T-helper 2 cell treated with Interferon-gamma antibody and Interleukin-4, amounts not matched to agents 5 μg/mL and 100 μg/mL, for 36 hours (primary cell): Measurements from ENCODE around the gene SMURF1.
A peak's percentile ranks its signal among the peaks of the same experiment; 100 is the strongest.

Experiments
- DNase-seq: peaks from one replicate; pipeline ENCODE4 v3.0.0; 2021; ENCODE audit warnings: low spot score
- H3K27ac Mint-ChIP-seq: one replicate; pipeline ENCODE4 v1.8.0; 2021; ENCODE audit warnings: mild to moderate bottlenecking, mixed read lengths
- H3K27me3 Mint-ChIP-seq: one replicate; pipeline ENCODE4 v1.8.0; 2021; ENCODE audit warnings: low read depth, mixed read lengths
- H3K36me3 Mint-ChIP-seq: one replicate; pipeline ENCODE4 v1.8.0; 2021; ENCODE audit warnings: low read depth, mixed read lengths
- H3K4me1 Mint-ChIP-seq: one replicate; pipeline ENCODE4 v1.8.0; 2021; ENCODE audit warnings: low read depth, mixed read lengths
- H3K4me3 Mint-ChIP-seq: one replicate; pipeline ENCODE4 v1.8.0; 2022; ENCODE audit warnings: mild to moderate bottlenecking, moderate library complexity, mixed read lengths
- H3K9me3 Mint-ChIP-seq: one replicate; pipeline ENCODE4 v1.8.0; 2021; ENCODE audit warnings: mixed read lengths

The SMURF1 gene

DNA sequence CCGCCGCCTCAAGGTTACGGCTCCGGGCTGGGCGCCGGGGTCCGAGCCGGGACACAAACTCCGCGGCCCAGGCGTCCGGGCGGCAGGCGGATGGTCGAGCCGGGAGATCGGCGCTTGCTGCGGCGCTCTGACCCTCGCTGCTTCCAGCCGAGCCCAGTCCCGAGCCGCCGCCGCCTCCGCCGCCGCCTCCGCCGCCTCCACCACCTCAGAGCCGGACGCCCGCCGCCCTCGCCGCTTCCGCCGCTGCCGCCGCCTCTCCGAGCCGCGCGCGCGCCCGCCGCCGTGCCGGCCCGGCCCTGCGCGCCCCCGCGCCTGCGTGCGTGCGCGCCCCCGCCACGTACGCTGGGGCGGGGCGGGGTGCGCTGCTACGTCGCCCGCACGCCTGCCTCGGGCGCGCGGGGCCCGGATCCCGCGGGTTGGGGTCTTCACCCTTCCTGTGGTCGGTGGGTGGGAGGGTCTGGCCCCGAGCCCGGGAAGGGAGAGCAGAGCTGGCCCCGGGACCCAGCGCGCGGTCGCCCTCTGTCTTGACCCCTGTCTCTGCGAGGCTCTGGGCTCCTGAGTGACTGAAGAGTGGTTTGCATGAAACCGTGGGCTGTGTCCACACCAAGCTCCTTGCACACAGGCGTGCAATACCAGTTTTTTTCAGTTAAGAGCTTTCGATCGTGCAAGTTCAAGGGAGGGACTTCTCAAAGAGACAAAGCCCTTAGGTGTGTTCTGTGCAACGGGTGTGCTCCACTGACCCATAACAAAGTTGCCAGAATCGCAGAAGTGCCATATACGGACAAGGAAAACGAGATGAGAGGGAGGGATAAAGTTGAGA, at the start of gene SMURF1:
Gene SMURF1, minus strand, starts transcription at position 256 of the 820 bp plus-strand sequence. CDS start 328 bp downstream, outside the sequence.
- DNase-seq = peak; percentile 81
- H3K4me3 Mint-ChIP-seq = peak within 1 kb of the TSS; percentile 96

DNA sequence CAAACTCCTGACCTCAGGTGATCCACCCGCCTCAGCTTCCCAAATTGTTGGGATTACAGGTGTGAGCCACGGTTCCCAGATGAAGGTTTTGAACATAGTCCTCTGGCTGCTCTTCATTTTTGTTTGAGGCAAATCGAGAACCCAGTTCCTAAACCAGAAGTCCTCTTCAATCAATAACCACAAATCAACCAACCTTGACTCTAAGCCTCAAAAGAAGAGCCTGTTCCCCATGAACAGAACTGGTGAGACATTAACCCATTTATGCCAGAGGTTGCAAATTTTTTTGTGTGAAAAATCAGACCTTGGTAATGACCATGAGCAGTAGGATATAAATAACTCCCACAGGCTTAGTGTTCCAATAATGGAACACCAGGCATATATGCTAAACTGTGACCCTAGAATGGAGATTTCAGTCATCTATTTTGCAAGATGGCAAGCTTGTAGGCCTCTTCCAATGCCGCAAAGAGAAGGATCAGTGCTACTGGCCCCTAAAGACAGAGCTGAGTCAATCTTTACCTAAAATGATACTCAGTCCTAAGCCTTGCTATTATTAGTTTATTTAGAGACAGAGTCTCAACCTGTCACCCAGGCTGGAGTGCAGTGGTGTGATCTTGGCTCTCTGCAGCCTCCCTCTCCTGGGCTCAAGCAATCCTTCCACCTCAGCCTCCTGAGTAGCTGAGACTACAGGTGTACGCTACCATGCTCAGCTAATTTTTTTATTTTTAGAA, 48.1 kb upstream of the SMURF1 start:
- Mint-ChIP-seq H3K36me3 (no peaks in the 10 kb centered on the region), H3K4me1 (peaks cover 2% of the 10 kb centered on the region), H3K27ac (no peak overlapping the region), H3K27me3 (no peaks in the 10 kb centered on the region), H3K4me3 (no peak overlapping the region), H3K9me3 (peaks cover 4% of the 10 kb centered on the region)
- no peak for DNase-seq

More for the DNA sequence above, at the start of gene SMURF1:
- Mint-ChIP-seq H3K36me3 (peaks cover 7% of the 10 kb centered on the region), H3K4me1 (peaks cover 29% of the 10 kb centered on the region), H3K27me3 (peaks cover 8% of the 10 kb centered on the region), H3K9me3 (no peaks in the 10 kb centered on the region), H3K27ac (peak within 1 kb of the TSS; percentile 88)

DNA sequence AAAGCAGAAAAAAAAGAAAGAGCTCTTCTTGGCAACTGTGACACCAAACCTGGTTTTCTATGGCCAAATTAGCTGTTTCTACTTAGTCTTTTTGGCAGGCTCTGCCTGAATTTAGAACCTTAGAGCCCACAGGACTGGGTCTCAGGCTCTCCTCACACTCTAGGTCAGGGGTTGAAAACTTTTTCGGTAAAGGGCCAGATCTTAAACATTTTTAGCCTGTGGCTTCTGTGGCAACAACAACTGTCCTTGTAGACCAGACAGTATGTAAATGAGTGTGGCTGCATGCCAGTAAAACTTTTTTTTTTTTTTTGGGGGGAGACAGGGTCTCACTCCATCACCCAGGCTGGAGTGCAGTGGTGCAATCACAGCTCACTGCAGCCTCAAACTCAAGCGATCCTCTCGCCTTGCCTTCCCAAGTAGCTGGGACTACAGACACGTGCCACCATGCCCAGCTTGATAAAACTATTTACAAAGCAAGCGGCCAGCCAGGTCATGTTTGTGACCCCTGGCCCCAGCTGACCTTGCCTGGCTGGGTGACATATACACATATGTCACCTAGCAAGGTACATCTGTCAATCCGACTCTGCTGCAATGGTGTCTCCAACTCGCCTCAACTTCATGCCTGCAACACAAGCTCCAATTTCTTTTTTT, 46.6 kb upstream of the SMURF1 start:
- Mint-ChIP-seq H3K27ac (no peak overlapping the region), H3K9me3 (no peaks in the 10 kb centered on the region), H3K4me1 (no peaks in the 10 kb centered on the region), H3K27me3 (no peaks in the 10 kb centered on the region), H3K36me3 (no peaks in the 10 kb centered on the region), H3K4me3 (no peak overlapping the region)
- no peak for DNase-seq

DNA sequence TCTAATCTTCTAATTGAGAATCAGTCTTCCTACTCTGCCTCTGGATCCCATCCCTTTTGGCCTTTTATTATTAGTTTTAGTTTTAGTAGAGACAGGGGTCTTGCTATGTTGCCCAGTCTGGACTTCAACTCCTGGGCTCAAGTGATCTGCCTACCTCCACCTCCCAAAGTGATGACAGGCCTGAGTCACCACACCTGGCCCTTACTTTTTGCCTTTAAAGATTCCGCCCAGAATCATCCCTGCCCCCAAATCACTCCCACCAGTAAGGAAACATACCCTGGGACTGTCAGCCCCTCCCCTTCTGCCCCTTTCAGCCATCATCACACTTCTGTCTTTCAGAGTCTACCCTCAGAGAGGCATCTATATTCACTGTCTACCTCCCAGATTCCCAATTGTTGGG, 45.3 kb upstream of the SMURF1 start:
- H3K27ac Mint-ChIP-seq = no peak overlapping the region

DNA sequence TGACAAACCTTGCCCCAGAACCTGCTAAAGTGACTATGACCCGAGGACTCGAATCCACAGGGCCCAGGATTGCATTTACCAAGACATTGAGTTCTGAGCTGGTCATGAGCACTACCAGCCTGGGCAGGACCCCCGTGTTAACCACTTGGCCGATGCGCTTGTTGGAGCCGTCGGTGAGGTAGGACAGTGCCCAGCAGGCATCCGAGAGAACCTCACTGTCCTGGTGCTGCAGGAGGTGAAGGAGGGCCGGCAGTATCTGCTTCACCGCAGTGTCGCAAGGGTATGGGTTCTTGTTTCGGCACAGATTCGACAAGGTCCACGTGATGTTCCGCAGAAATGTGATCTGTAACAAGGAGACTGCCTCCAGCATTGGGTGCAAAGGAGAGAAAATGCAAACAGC, 44.3 kb upstream of the SMURF1 start:
- H3K27ac Mint-ChIP-seq = no peak overlapping the region
- no peak for DNase-seq
- H3K9me3 Mint-ChIP-seq = no peaks in the 10 kb centered on the region
- no peaks in the 10 kb centered on the region for H3K27me3 Mint-ChIP-seq
- H3K4me3 Mint-ChIP-seq = no peak overlapping the region
- no peaks in the 10 kb centered on the region for H3K4me1 Mint-ChIP-seq
- H3K36me3 Mint-ChIP-seq = no peaks in the 10 kb centered on the region

More for the DNA sequence above, 45.3 kb upstream of the SMURF1 start:
- Mint-ChIP-seq H3K4me1 (no peaks in the 10 kb centered on the region), H3K9me3 (no peaks in the 10 kb centered on the region), H3K4me3 (no peak overlapping the region), H3K36me3 (no peaks in the 10 kb centered on the region), H3K27me3 (no peaks in the 10 kb centered on the region)
- no peak for DNase-seq

DNA sequence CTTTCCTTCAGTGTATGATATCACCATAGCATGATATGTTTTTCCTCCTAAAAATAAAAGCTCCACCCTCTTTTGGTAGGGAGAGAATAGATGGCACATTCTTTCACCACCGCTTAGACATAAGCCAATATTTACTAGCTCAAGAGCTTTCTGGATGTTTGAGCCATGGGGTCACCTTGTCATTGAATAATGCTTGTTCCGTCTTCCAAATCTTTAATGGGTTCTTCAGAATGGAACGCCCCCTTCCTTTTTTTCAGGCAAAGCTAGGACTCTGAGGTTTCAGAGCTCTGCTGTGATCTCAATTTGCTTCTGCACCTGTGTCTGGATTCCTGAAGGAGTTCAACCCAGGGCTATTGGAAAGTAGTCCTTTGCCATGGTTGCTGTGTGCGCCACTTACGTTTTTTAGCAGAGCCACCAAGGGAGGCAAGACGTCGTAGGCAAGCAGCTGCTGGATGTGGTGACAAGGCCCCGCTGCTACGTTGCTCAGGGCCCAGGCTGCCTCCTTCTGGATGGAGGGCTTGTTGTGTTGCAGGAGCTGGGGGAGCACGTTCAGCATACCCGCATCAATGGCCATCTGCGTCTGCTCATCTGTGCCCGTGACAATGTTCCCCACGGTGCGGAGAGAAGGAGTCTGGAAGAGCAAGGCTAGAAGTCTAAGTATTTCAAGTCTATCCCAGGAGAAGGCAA, 40.8 kb upstream of the SMURF1 start:
- Mint-ChIP-seq H3K27me3 (no peaks in the 10 kb centered on the region), H3K36me3 (no peaks in the 10 kb centered on the region)

DNA sequence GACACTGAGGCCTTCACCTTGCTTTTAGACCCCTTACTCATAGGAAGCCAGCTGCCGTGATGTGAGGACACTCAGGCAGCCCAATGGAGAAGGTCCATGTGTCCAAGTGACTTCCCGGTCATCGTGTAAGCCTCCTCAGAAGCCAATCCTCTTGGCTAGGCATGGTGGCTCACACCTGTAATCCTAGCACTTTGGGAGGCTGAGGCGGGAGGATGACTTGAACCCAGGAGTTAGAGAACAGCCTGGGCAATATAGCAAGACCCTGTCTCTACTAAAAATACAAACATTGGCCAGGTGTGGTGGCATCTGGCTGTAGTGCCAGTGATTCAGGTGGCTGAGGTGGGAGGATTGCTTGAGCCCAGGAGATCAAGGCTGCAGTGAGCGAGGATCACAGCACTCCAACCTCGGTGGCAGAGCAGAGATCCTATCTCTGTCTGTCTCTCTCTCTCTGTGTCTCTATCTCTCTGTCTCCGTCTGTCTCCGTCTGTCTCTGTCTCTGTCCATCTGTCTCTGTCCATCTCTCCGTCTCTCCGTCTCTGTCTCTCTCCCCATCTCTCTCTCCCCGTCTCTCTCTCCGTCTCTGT, 36.3 kb upstream of the SMURF1 start:
- DNase-seq = no peak
- peaks cover 2% of the 10 kb centered on the region for H3K27me3 Mint-ChIP-seq
- H3K27ac Mint-ChIP-seq = no peak overlapping the region
- no peaks in the 10 kb centered on the region for H3K4me1 Mint-ChIP-seq
- H3K4me3 Mint-ChIP-seq = no peak overlapping the region
- H3K9me3 Mint-ChIP-seq = no peaks in the 10 kb centered on the region
- H3K36me3 Mint-ChIP-seq = no peaks in the 10 kb centered on the region

More for the DNA sequence above, 40.8 kb upstream of the SMURF1 start:
- Mint-ChIP-seq H3K27ac (no peak overlapping the region), H3K4me3 (no peak overlapping the region), H3K4me1 (no peaks in the 10 kb centered on the region), H3K9me3 (no peaks in the 10 kb centered on the region)
- no peak for DNase-seq

DNA sequence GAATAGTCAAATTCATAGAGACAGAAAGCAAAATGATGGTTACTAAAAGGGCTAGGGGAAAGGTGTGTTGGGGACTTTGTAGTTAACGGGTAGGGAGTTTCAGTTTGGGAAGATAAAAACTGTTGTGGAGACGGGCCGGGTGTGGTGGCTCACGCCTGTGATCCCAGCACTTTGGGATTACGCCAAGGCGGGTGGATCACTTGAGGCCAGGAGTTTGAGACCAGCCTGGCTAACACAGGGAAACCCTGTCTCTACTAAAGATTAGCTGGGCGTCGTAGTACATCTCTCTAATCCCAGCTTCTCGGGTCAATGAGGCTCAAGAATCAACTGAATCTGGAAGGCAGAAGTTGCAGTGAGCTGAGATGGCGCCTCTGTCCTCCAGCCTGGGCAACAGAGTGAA, 33.3 kb upstream of the SMURF1 start:
- H3K9me3 Mint-ChIP-seq = no peaks in the 10 kb centered on the region
- no peak for DNase-seq
- H3K4me1 Mint-ChIP-seq = no peaks in the 10 kb centered on the region
- no peak overlapping the region for H3K27ac Mint-ChIP-seq
- no peak overlapping the region for H3K4me3 Mint-ChIP-seq
- H3K27me3 Mint-ChIP-seq = peaks cover 8% of the 10 kb centered on the region
- H3K36me3 Mint-ChIP-seq = no peaks in the 10 kb centered on the region

DNA sequence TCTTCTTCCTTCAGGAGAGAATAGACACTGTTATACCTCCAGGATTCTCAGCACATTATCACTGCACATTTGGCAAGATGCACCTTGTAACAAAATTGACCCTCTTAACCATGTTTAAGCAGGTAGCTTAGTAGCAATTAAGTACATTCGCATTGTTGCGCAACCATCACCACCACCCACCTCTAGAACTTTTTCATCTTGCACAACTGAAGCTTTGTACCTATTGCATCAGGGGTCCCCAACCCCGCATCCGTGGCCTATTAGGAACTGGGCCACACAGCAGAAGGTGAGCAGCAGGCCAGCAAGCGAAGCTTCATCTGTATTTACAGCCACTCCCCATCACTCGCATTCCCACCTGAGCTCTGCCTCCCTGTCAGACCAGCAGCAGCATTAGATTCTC, 29.9 kb upstream of the SMURF1 start:
- Mint-ChIP-seq H3K4me1 (no peaks in the 10 kb centered on the region), H3K9me3 (no peaks in the 10 kb centered on the region), H3K27ac (no peak overlapping the region), H3K4me3 (no peak overlapping the region), H3K36me3 (no peaks in the 10 kb centered on the region), H3K27me3 (peaks cover 10% of the 10 kb centered on the region)
- DNase-seq = no peak

DNA sequence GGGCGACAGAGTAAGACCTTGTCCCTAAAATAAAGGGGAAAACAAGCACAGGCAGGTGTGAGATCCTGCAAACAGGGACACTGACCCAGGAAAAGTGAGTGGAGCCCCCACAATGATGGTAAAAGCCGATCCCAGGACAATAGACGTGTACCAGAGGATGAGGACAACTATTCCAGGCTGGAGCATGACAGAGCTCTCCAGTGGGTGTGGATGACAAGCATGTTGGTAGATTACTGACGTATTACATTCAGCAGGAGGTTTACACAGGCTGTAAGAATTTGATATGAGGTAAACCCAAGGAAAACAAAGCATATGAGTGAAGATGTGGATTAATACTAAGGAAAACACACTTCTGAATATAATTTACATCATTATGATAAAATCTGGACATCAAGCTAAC, 27.8 kb upstream of the SMURF1 start:
- Mint-ChIP-seq H3K4me3 (no peak overlapping the region), H3K9me3 (no peaks in the 10 kb centered on the region), H3K4me1 (no peaks in the 10 kb centered on the region), H3K27me3 (peaks cover 8% of the 10 kb centered on the region), H3K36me3 (no peaks in the 10 kb centered on the region), H3K27ac (no peak overlapping the region)
- no peak for DNase-seq

DNA sequence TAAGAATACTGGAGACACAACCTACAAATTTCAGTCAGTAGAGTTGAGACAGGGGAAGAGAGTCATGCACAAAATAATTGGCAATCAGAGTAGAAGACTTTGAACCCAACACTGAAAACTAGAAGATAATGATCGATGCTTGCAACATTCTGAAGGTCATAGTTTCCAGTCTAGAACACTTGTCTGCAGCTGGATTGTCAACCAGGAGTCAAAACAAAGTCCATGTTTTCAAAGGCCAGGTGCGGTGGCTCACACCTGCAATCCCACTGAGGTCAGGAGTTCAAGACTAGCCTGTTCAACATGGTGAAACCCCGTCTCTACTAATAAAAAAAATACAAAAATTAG, 26.8 kb upstream of the SMURF1 start:
- H3K9me3 Mint-ChIP-seq = no peaks in the 10 kb centered on the region
- no peak overlapping the region for H3K27ac Mint-ChIP-seq
- H3K27me3 Mint-ChIP-seq = peaks cover 8% of the 10 kb centered on the region
- DNase-seq = no peak
- no peaks in the 10 kb centered on the region for H3K4me1 Mint-ChIP-seq
- no peaks in the 10 kb centered on the region for H3K36me3 Mint-ChIP-seq
- no peak overlapping the region for H3K4me3 Mint-ChIP-seq

DNA sequence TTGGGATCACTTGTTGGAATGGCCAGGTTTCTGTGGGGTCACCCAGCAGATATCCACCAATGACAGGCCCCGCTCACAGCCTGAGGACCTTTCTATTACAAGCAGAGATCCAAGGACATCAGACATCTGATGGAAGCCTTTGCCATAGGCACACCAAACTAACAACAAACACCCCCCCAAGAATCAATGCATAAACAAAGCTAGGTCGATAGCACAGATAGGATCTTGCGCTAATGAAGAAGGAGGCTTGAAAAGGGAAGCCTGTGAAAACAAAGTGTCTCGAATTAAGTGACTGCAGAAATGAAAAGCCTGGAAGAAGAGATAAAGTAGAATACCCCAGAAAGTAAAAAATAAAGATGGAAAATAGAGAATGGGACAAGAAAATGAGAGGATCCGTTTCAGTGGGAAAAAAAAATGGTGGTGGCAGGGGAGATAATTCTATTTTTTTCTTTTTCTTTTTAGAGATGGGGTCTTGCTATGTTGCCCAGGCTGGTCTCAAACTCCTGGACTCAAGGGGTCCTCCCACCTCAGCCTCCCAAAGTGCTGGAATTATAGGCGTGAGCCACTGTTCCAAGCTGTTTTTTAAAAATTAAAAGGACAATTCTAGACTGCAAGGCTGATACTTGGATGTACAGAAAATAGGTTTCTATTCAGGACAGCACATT, 26.3 kb upstream of the SMURF1 start:
- DNase-seq = no peak
- Mint-ChIP-seq H3K36me3 (no peaks in the 10 kb centered on the region), H3K4me3 (no peak overlapping the region), H3K27ac (no peak overlapping the region), H3K27me3 (peaks cover 8% of the 10 kb centered on the region), H3K4me1 (no peaks in the 10 kb centered on the region), H3K9me3 (no peaks in the 10 kb centered on the region)

DNA sequence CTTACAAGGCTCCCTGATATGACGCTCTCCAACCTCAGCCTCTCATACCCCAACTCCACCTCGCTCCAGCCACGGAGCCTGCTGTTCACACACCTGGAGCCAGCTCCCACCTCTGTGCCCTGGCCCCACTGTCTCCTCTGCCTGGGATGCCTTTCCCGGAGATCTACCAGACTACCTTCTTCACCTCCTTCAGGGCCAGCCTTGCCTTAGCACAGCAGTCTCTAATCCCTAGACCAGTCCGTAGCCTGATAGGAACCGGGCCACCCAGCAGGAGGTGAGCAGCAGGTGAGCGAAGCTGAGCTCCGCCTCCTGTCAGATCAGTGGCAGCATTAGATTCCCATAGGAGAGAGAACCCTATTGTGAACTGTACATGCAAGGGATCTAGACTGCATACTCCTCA, 23.2 kb upstream of the SMURF1 start:
- peaks cover 2% of the 10 kb centered on the region for H3K4me1 Mint-ChIP-seq
- no peak overlapping the region for H3K27ac Mint-ChIP-seq
- DNase-seq = no peak
- peaks cover 6% of the 10 kb centered on the region for H3K27me3 Mint-ChIP-seq
- no peak overlapping the region for H3K4me3 Mint-ChIP-seq
- H3K36me3 Mint-ChIP-seq = no peaks in the 10 kb centered on the region
- no peaks in the 10 kb centered on the region for H3K9me3 Mint-ChIP-seq
